Brain microvascular endothelial cell (primary cell): ENCODE data around the gene PDXDC1.

Experiments
- DNase-seq: peaks from one replicate; pipeline ENCODE4 v3.0.0-alpha.2; 2020
- H3K27ac ChIP-seq: fragments of 250-450 bp; sonication (Bioruptor Pico); 2 replicates; pipeline ENCODE4 v1.5.1; 2020; ENCODE audit warnings: mild to moderate bottlenecking, moderate library complexity
- H3K27me3 ChIP-seq: fragments of 250-450 bp; sonication (Bioruptor Pico); replicated peaks from 2 replicates; pipeline ENCODE4 v1.5.1; 2020; ENCODE audit warnings: mild to moderate bottlenecking
- H3K36me3 ChIP-seq: fragments of 250-450 bp; sonication (Bioruptor Pico); replicated peaks from 2 replicates; pipeline ENCODE4 v1.5.1; 2020; ENCODE audit warnings: mild to moderate bottlenecking
- H3K4me3 ChIP-seq: 2 replicates; pipeline ENCODE4 v1.5.1; 2011; ENCODE audit warnings: low read depth, mild to moderate bottlenecking, control low read depth, low read length, moderate library complexity
- in situ Hi-C: cut with HindIII; loops from 2 replicates; pipeline ENCODE4 v1.10.0; 2017; ENCODE audit warnings: low sequenced_read_pairs, low pct_ligation_motif_present
- TF ChIP-seq, protein P1 (sequence below): IDR thresholded peaks from 2 replicates; pipeline ENCODE4 v1.5.1; 2011; ENCODE audit warnings: low read depth, mild to moderate bottlenecking, moderate library complexity, low read length, control low read depth, inconsistent platforms; ENCODE audit errors: missing control alignments

The PDXDC1 gene

GRCh38 chr16:14957576-14958322 is 17.1 kb upstream of the PDXDC1 start:
- in situ Hi-C loops = no loop called here
- TF ChIP-seq, protein P1, sequence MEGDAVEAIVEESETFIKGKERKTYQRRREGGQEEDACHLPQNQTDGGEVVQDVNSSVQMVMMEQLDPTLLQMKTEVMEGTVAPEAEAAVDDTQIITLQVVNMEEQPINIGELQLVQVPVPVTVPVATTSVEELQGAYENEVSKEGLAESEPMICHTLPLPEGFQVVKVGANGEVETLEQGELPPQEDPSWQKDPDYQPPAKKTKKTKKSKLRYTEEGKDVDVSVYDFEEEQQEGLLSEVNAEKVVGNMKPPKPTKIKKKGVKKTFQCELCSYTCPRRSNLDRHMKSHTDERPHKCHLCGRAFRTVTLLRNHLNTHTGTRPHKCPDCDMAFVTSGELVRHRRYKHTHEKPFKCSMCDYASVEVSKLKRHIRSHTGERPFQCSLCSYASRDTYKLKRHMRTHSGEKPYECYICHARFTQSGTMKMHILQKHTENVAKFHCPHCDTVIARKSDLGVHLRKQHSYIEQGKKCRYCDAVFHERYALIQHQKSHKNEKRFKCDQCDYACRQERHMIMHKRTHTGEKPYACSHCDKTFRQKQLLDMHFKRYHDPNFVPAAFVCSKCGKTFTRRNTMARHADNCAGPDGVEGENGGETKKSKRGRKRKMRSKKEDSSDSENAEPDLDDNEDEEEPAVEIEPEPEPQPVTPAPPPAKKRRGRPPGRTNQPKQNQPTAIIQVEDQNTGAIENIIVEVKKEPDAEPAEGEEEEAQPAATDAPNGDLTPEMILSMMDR = no peak
- Histone ChIP-seq H3K36me3 (no peaks in the 10 kb centered on the region), H3K27ac (no peak overlapping the region), H3K27me3 (no peaks in the 10 kb centered on the region), H3K4me3 (no peak overlapping the region)
- DNase-seq = no peak

DNA sequence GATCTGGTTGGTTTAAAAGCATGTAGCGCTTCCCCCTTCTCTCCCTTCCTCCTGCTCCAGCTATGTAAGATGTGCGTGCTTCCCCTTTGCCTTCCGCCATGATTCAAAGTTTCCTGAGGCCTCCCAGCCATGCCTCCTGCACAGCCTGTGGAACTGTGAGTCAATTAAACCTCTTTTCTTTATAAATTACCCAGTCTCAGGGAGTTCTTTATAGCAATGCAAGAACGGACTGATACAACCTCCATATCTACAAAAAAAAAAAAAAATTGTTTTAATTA is 16.6 kb upstream of the PDXDC1 start:
- Histone ChIP-seq H3K36me3 (no peaks in the 10 kb centered on the region), H3K4me3 (no peak overlapping the region), H3K27me3 (no peaks in the 10 kb centered on the region), H3K27ac (no peak overlapping the region)
- in situ Hi-C loops = no loop called here
- DNase-seq = no peak
- TF ChIP-seq, protein P1 = no peak

- Histone ChIP-seq H3K4me3 (no peak overlapping the region), H3K27me3 (no peaks in the 10 kb centered on the region), H3K27ac (no peak overlapping the region), H3K36me3 (no peaks in the 10 kb centered on the region)
- TF ChIP-seq, protein P1 = no peak
- in situ Hi-C loops = no loop called here
- no peak for DNase-seq
These were observed 15.9 kb upstream of the PDXDC1 start for GRCh38 chr16:14958970-14959369.

DNA sequence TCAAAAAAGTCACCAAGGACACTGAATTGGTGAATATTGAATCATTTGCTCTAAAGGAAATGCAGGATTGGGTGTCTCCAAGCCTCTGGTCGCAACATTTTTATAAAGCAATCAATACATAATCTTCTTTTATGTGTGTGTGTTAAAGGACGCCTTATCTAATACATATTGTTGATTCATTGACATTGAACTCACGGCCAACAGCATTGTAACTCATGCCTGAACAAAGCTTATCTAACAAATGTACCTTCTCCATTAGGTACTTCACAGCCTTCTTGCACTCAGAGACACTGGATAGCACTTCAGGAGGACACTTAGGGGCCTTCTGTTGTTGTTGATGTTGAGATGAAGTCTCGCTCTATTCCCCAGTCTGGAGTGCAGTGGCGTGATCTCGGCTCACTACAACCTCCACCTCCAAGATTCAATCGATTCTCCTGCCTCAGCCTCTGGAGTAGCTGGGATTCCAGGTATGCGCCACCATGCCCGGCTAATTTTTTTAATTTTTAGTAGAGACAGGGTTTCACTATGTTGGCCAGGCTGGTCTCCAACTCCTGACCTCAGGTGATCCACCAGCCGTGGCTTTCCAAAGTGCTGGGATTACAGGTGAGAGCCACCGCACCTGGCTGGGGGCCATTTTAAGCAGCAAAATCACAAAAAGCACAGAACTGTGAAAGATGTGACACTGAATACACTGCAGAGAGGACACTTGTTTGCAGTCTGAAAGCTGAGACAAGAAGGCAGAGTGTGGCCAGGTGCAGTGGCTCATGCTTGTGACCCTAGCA is 13.2 kb upstream of the PDXDC1 start:
- in situ Hi-C loops = no loop called here
- TF ChIP-seq, protein P1 = no peak
- H3K4me3 ChIP-seq = no peak overlapping the region
- no peak for DNase-seq
- H3K36me3 ChIP-seq = no peaks in the 10 kb centered on the region
- no peaks in the 10 kb centered on the region for H3K27me3 ChIP-seq
- H3K27ac ChIP-seq = no peak overlapping the region

DNA sequence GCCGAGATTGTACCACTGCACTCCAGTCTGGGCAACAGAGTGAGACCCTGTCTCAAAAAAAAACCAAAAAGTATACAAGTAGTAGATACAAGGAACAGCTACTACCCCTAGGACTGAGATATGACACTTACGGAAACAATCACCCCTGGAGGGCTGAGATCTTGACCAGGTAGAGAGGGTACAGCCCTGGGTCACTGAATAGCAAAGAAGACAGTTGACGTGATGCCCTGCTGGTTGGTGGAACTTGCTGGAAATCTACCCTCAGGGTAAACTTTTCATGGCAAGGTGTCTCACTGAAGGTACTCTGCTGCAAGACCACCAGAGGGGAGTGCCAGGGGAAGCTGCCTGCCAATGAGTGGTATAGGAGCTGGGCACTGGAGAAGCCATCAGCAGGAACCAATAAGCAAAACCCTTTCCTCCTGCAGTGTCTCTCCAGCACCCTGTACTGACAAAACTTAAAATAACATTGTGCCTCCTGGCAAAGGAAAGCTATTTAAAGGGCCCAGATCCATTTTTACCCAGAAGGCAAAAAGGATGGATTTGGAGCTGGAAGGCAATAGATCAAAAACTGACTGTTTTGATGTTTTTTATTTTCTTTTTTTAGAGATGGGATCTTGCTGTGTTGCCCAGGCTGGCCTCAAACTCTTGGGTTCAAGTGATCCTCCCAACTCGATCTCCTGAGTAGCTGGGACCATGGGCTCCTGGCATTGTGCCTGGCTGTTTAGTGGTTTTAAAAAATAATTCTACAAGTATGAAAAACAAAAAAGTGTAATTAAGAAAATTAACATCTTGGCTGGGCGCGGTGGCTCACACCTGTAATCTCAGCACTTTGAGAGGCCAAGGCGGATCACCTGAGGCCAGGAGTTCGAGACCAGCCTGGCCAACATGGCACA is 11.3 kb upstream of the PDXDC1 start:
- H3K27ac ChIP-seq = no peak overlapping the region
- TF ChIP-seq, protein P1 = no peak
- in situ Hi-C loops = no loop called here
- no peaks in the 10 kb centered on the region for H3K27me3 ChIP-seq
- no peak for DNase-seq
- H3K36me3 ChIP-seq = no peaks in the 10 kb centered on the region
- H3K4me3 ChIP-seq = no peak overlapping the region
